Stomach smooth muscle (tissue), 2 donors: Measurements from ENCODE around the gene UNC5B.

Experiments
- H3K27ac ChIP-seq: one replicate; pipeline ENCODE4 v1.7.0; 2013; ENCODE audit warnings: mild to moderate bottlenecking, low read length, inconsistent platforms
- H3K27me3 ChIP-seq, 2 donors: one replicate each; pipeline ENCODE4 v1.7.0; 2013; ENCODE audit warnings: low read length in 2 of 2; ENCODE audit not compliant: insufficient read depth in 2 of 2, control insufficient read depth in 1 of 2
- H3K36me3 ChIP-seq, 2 donors: one replicate each; pipeline ENCODE4 v1.7.0; 2013; ENCODE audit warnings: low read length in 2 of 2; ENCODE audit not compliant: control insufficient read depth in 2 of 2, insufficient read depth in 2 of 2
- H3K4me1 ChIP-seq: one replicate; pipeline ENCODE4 v1.7.0; 2013; ENCODE audit warnings: low read length; ENCODE audit not compliant: control insufficient read depth, insufficient read depth
- H3K4me3 ChIP-seq, 2 donors: one replicate each; pipeline ENCODE4 v1.7.0; 2013; ENCODE audit warnings: low read length in 2 of 2
- H3K9ac ChIP-seq, 2 donors: one replicate each; pipeline ENCODE4 v1.7.0; 2013; ENCODE audit warnings: low read length in 2 of 2, mild to moderate bottlenecking in 1 of 2
- H3K9me3 ChIP-seq, 2 donors: one replicate each; pipeline ENCODE4 v1.7.0; 2013; ENCODE audit warnings: low read length in 2 of 2; ENCODE audit not compliant: control insufficient read depth in 2 of 2
- donor health status: healthy.
- donor health status: Pancreatic carcinoma.

The UNC5B gene

DNA sequence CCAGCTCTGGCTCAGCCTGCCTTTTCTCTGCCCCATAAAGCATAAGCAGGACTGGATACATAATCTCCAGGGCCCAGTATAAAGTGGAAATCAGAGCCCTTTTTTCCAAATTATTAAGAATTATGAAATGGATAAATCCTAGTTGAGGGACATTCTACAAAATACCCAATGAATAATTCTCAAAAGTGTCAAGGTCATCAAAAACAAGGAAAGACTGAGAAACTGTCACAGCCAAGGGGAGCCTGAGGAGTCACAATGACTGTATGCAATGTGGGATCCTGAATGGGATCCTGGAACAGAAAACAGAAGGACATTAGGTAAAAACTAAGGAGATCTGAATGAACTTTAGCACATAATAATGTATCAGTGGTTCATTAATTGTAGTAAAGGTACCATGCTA is 4.8 kb upstream of the UNC5B start:
- peaks cover 19 to 22% of the 10 kb centered on the region in 2 donors for H3K27me3 ChIP-seq
- H3K9me3 ChIP-seq, result no peaks in the 10 kb centered on the region
- H3K4me1 ChIP-seq, result peaks cover 8% of the 10 kb centered on the region
- H3K36me3 ChIP-seq, result no peaks in the 10 kb centered on the region
- H3K27ac ChIP-seq, result no peak overlapping the region
- H3K9ac ChIP-seq, result no peak overlapping the region
- H3K4me3 ChIP-seq, result no peak overlapping the region

- H3K36me3 ChIP-seq, result no peaks in the 10 kb centered on the region
- H3K27me3 ChIP-seq, result peaks cover 19 to 22% of the 10 kb centered on the region in 2 donors
- H3K4me1 ChIP-seq, result peaks cover 25% of the 10 kb centered on the region
- no peak overlapping the region for H3K4me3 ChIP-seq
- no peaks in the 10 kb centered on the region for H3K9me3 ChIP-seq
- no peak overlapping the region for H3K27ac ChIP-seq
- H3K9ac ChIP-seq, result no peak overlapping the region
These were observed 3.0 kb upstream of the UNC5B start for GRCh38 chr10:71209352-71209715.

DNA sequence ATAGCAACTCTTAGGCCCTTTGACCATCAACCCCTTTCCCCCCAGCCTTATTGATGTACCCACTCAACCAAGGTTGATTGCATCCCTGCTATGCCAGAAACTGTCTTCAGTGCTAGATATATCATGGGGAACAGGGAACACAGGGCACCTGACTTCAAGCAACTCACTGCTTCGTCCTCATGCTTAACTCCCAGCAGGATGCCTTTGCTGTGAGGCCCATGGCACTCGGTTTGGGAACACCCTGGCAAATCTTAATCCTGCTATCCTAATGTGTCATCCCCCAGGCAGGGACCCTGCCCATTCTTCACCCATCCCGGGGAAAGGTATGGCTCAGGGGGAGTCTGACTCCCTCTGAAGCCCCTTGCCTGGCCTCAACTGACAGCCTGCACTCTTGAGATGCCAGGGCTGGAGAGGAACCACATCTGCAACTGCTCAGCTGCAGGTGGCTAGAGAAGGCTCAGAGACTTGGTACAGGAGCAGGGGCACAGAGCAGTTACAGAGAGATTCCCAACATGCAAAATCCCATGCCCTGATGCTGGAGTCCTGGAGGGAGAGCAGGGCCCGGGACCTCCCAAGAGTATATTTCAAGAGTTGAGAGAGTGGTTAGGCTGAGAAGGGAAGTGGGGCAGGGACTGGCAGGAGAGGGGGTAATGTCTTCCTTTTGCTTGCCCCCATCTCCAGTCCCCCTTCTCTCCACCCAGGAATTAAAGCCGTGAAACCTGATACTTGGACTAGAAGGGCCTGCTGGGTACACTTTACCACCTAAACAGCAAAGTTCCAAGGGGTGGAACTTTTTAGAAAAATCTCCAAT is 2.4 kb upstream of the UNC5B start:
- Histone ChIP-seq H3K4me3 (no peak overlapping the region), H3K4me1 (peaks cover 31% of the 10 kb centered on the region), H3K27me3 (peaks cover 19 to 22% of the 10 kb centered on the region in 2 donors), H3K27ac (no peak overlapping the region), H3K36me3 (no peaks in the 10 kb centered on the region), H3K9me3 (no peaks in the 10 kb centered on the region), H3K9ac (no peak overlapping the region)

- no peak overlapping the region for H3K9ac ChIP-seq
- no peak overlapping the region for H3K27ac ChIP-seq
- no peaks in the 10 kb centered on the region for H3K9me3 ChIP-seq
- no peaks in the 10 kb centered on the region for H3K36me3 ChIP-seq
- no peak overlapping the region for H3K4me3 ChIP-seq
- H3K27me3 ChIP-seq, result peaks cover 19 to 22% of the 10 kb centered on the region in 2 donors
- H3K4me1 ChIP-seq, result peaks cover 32% of the 10 kb centered on the region
These were observed 1.9 kb upstream of the UNC5B start for GRCh38 chr10:71210542-71210871.

GRCh38 chr10:71211053-71211452 is 1.3 kb upstream of the UNC5B start:
- H3K9ac ChIP-seq, result peak overlapping the region in 1 of 2 donors; percentile 36
- peaks cover 19 to 22% of the 10 kb centered on the region in 2 donors for H3K27me3 ChIP-seq
- no peaks in the 10 kb centered on the region for H3K36me3 ChIP-seq
- no peak overlapping the region for H3K4me3 ChIP-seq
- H3K27ac ChIP-seq, result no peak overlapping the region
- no peaks in the 10 kb centered on the region for H3K9me3 ChIP-seq
- peaks cover 36% of the 10 kb centered on the region for H3K4me1 ChIP-seq

DNA sequence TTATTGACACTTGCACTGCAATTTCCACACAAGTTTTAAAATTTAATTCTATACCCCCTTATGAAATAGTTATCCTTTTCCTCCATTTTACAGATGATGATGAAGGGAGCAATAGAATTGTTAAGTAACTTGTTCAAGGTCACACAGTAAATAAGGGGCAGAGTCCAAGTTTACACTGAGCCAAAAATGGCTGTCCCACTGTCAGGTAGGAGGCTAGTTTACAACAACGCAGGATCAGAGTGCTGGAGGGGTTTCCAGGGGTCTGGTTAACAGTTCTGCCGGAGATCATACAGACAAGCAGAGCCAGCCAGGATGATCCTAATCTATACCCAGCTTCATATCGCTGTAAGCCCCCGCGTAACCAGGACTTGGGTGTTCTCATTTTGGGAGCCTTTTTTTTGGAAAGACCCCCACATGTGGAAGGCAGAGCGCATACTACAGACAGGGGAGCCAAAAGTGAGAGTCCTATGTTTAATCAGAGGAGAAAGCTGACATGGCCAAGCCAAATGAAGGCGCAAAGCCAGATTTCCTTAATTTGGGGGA is 524 bp upstream of the UNC5B start:
- Histone ChIP-seq H3K4me3 (peak overlapping the region; percentile 66 to 84), H3K9ac (peak overlapping the region; percentile 70 to 75), H3K36me3 (no peaks in the 10 kb centered on the region), H3K9me3 (no peaks in the 10 kb centered on the region), H3K4me1 (peaks cover 43% of the 10 kb centered on the region), H3K27ac (peak overlapping the region; percentile 46), H3K27me3 (peaks cover 15 to 22% of the 10 kb centered on the region in 2 donors)

GRCh38 chr10:71213127-71213621 is 804 bp downstream of the UNC5B start:
- H3K4me1 ChIP-seq, result peaks cover 49% of the 10 kb centered on the region
- no peaks in the 10 kb centered on the region for H3K9me3 ChIP-seq
- peak overlapping the region; percentile 8 to 69 for H3K9ac ChIP-seq
- H3K27ac ChIP-seq, result peak overlapping the region; percentile 75
- peak overlapping the region; percentile 53 to 84 for H3K4me3 ChIP-seq
- H3K27me3 ChIP-seq, result peaks cover 11 to 18% of the 10 kb centered on the region in 2 donors
- no peaks in the 10 kb centered on the region for H3K36me3 ChIP-seq

GRCh38 chr10:71213761-71214440 is 1.5 kb downstream of the UNC5B start:
- Histone ChIP-seq H3K27ac (no peak overlapping the region), H3K4me1 (peaks cover 51% of the 10 kb centered on the region), H3K36me3 (no peaks in the 10 kb centered on the region), H3K9me3 (no peaks in the 10 kb centered on the region), H3K9ac (peak overlapping the region in 1 of 2 donors; percentile 21), H3K27me3 (peaks cover 11 to 18% of the 10 kb centered on the region in 2 donors), H3K4me3 (peak overlapping the region; percentile 70 to 84)

GRCh38 chr10:71214641-71215559 is 2.5 kb downstream of the UNC5B start:
- H3K36me3 ChIP-seq, result no peaks in the 10 kb centered on the region
- no peak overlapping the region for H3K9ac ChIP-seq
- no peak overlapping the region for H3K27ac ChIP-seq
- no peak overlapping the region for H3K4me3 ChIP-seq
- peaks cover 9 to 14% of the 10 kb centered on the region in 2 donors for H3K27me3 ChIP-seq
- H3K4me1 ChIP-seq, result peaks cover 50% of the 10 kb centered on the region
- H3K9me3 ChIP-seq, result no peaks in the 10 kb centered on the region

GRCh38 chr10:71216363-71216695 is 4.0 kb downstream of the UNC5B start:
- no peaks in the 10 kb centered on the region for H3K9me3 ChIP-seq
- H3K27ac ChIP-seq, result no peak overlapping the region
- H3K9ac ChIP-seq, result no peak overlapping the region
- no peaks in the 10 kb centered on the region for H3K36me3 ChIP-seq
- H3K4me1 ChIP-seq, result peaks cover 50% of the 10 kb centered on the region
- H3K4me3 ChIP-seq, result peak overlapping the region in 1 of 2 donors; percentile 77
- peaks cover under 1 to 2% of the 10 kb centered on the region in 2 donors for H3K27me3 ChIP-seq
